Measurements from ENCODE around the gene OSGIN1.
A peak's percentile ranks its signal among the peaks of the same experiment; 100 is the strongest.

OSGIN1 gene

DNA sequence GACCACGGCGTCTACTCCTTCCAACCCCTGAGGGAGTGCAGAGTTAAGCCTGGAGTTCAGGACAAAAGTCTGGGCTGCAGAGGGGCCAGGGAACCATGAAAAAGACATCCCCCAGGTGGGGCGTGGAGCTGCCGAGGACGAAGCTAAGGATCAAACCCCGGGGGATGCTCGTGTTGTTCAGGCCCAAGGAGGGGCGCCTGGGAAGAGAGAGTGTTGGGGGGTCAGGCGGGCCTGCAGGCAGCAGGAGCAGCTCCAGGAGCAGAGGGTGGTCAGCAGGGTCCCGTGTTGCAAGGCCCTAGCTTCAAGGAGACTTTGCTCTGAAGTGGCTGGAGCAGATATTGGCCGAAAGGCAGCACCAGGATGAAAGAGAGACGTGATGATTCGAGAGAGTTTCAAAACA lies 41.7 kb downstream of the OSGIN1 start:
- POLR2A ChIA-PET = no interaction called here
- CTCF ChIA-PET = interaction anchor here (1.0 to 1.7 kb wide), 3 partner anchors 9 to 71 kb away, joined by 3 to 5 read pairs (median 3); no protein-coding TSS in a partner anchor
- DNase-seq (ENCODE audit: extremely low spot score) = no peak
- no peak for TF ChIP-seq CTCF (IDR thresholded peaks at IDR 0.05; ENCODE audit: control extremely low read depth, extremely low read depth, low read depth, missing control alignments)

- POLR2A ChIA-PET = no interaction called here
- CTCF ChIA-PET = interaction anchor here (1.0 to 1.7 kb wide), 3 partner anchors 8 to 70 kb away, joined by 3 to 5 read pairs (median 3); no protein-coding TSS in a partner anchor
- DNase-seq (ENCODE audit: extremely low spot score) = peak; percentile 42
- no peak for TF ChIP-seq CTCF (IDR thresholded peaks at IDR 0.05; ENCODE audit: control extremely low read depth, extremely low read depth, low read depth, missing control alignments)
These were observed 42.7 kb downstream of the OSGIN1 start for GRCh38 chr16:83995754-83996153.

DNA sequence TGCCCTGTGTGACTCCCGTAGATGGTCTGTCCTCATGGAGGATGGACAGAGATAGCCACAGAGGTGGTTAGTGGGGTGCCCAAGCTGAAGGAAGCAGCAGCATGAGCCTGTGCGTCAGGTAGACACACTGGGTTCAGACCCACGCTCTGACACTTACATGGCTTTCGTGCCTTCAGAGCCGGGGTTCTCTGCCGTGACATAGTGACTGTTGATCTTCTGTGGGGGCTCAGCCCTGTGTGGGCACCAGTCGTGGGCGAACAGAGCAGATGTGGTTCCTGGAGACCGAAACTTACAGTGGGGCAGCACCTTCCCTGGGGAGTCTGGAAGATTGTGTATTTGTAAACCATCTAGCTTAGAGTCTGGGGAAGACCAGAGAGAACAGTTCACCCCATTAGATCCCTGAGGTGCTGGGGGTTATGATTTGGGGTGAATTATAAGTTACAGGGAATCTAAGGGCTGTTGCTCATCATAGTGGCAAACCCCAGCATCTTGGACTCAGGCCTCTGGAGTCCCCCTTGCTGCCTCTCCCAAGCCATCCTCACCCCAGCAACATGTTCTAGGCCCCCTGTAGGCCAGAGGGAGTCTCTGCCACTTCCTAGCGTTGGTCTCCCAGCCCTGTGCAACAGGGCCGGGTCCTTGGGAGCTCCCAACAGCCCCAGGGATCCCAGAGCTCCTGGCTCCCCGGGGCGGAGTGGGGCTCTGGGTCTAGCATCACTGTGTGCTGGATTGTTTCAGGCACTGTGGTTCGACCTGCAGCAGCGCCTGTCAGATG lies 43.6 kb downstream of the OSGIN1 start:
- ChIA-PET POLR2A (no interaction called here), CTCF (interaction anchor here (1.7 kb wide), 1 partner anchor 69 kb away, joined by 5 read pairs; no protein-coding TSS in a partner anchor)
- no peak for DNase-seq (ENCODE audit: extremely low spot score)
- no peak for TF ChIP-seq CTCF (IDR thresholded peaks at IDR 0.05; ENCODE audit: control extremely low read depth, extremely low read depth, low read depth, missing control alignments)

DNA sequence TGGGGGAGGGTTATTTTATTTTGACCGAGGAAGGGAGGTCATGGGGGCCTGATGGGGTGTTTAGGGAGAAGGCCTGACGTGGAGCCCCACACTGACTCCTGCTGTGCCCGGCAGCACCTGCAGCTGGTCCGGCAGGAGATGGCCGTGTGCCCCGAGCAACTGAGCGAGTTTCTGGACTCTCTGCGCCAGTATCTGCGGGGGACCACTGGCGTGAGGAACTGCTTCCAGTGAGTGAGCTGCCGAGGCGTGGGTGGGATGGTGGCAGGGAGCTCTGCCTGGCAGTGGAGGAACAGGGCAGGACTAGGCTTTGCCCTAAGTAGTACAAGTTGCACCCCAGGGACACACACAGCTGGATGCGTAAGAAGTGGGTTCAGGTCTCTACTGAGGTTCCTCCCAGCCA lies 45.1 kb downstream of the OSGIN1 start:
- TF ChIP-seq CTCF (IDR thresholded peaks at IDR 0.05; ENCODE audit: control extremely low read depth, extremely low read depth, low read depth, missing control alignments) = no peak
- CTCF ChIA-PET = interaction anchor here (1.2 kb wide), 1 partner anchor 41 kb away, joined by 3 read pairs; no protein-coding TSS in a partner anchor
- DNase-seq (ENCODE audit: extremely low spot score) = no peak
- POLR2A ChIA-PET = no interaction called here

DNA sequence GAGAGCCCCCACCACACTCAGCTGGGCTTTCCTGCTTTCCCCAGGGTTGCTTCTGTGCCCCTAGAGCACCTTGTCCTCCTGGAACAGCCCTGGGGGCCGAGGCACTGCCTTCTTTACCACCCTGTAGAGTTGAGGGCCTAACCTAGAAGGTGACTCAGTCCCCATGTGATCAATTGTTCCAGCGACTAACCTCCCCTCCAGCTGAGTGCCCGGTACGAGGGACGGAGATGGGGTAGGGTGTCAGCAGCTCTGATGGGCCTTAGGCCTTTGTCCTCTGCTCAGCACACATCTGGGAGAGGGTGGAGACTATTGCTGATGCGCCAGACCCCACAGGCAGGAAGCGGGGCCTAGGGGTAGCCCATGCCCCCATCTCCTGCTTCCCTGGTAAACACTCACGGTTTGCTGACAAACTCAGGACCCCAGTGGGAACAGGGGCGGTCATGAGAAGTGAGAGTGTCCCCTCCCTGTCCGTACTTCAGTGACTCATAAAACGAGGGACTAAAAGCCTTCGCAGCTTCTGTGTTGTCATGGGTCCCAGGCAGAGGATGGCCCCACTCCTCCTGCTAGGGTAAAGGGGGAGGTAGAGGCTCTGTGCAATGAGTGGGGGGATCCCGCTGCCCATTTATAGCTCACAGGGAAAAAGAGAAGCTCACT lies 48.1 kb downstream of the OSGIN1 start:
- no peak for DNase-seq (ENCODE audit: extremely low spot score)
- CTCF ChIA-PET = no interaction called here
- TF ChIP-seq CTCF (IDR thresholded peaks at IDR 0.05; ENCODE audit: control extremely low read depth, extremely low read depth, low read depth, missing control alignments) = no peak
- POLR2A ChIA-PET = no interaction called here

GRCh38 chr16:84001726-84002125 lies 48.7 kb downstream of the OSGIN1 start:
- no peak for DNase-seq (ENCODE audit: extremely low spot score)
- TF ChIP-seq CTCF (IDR thresholded peaks at IDR 0.05; ENCODE audit: control extremely low read depth, extremely low read depth, low read depth, missing control alignments) = no peak
- CTCF ChIA-PET = no interaction called here
- POLR2A ChIA-PET = no interaction called here

Measured in GM10248 (cell line).